ENCODE data around the gene ATXN7L2. TPM values are rescaled to one million over a fixed set of nuclear protein-coding genes. Genes with fewer than 3 reads are reported as not detected.

The ATXN7L2 gene
- total RNA-seq, 2 donors from 2014 or later = 5.1 to 6.1 TPM

- WGBS, 2 experiments (ENCODE audit: insufficient coverage in 1 of 2, insufficient read length in 1 of 2) = 80 to 90% methylated on average over 2 to 4 of the region's 4 CpGs
- Histone ChIP-seq H3K27me3 (ENCODE audit: control insufficient read depth, insufficient read depth, low read length, poor library complexity, severe bottlenecking) (no peaks in the 10 kb centered on the region), H3K36me3 (ENCODE audit: control insufficient read depth, insufficient read depth, low read length) (no peaks in the 10 kb centered on the region), H3K4me3 (ENCODE audit: low read length) (no peak overlapping the region), H3K9me3 (ENCODE audit: control insufficient read depth, low read length) (no peaks in the 10 kb centered on the region), H3K9ac (ENCODE audit: extremely low read depth, low read length, poor library complexity, severe bottlenecking) (no peak overlapping the region), H3K4me1 (ENCODE audit: control insufficient read depth, insufficient read depth, low read length) (peaks cover 2% of the 10 kb centered on the region), H3K27ac (ENCODE audit: low read depth, low read length) (no peak overlapping the region)
- peaks cover 20% of the 10 kb centered on the region for H3K4me1 Mint-ChIP-seq
- no peak overlapping the region for H3K27ac Mint-ChIP-seq
- peaks cover 9% of the 10 kb centered on the region for H3K36me3 Mint-ChIP-seq (ENCODE audit: low read depth)
- no peaks in the 10 kb centered on the region for H3K9me3 Mint-ChIP-seq
- TF ChIP-seq, protein P1, sequence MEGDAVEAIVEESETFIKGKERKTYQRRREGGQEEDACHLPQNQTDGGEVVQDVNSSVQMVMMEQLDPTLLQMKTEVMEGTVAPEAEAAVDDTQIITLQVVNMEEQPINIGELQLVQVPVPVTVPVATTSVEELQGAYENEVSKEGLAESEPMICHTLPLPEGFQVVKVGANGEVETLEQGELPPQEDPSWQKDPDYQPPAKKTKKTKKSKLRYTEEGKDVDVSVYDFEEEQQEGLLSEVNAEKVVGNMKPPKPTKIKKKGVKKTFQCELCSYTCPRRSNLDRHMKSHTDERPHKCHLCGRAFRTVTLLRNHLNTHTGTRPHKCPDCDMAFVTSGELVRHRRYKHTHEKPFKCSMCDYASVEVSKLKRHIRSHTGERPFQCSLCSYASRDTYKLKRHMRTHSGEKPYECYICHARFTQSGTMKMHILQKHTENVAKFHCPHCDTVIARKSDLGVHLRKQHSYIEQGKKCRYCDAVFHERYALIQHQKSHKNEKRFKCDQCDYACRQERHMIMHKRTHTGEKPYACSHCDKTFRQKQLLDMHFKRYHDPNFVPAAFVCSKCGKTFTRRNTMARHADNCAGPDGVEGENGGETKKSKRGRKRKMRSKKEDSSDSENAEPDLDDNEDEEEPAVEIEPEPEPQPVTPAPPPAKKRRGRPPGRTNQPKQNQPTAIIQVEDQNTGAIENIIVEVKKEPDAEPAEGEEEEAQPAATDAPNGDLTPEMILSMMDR (conservative IDR thresholded peaks at IDR 0.05) = peak; percentile 81
- H3K4me3 Mint-ChIP-seq = no peak overlapping the region
- peak; percentile 93 for DNase-seq
- no peaks in the 10 kb centered on the region for H3K27me3 Mint-ChIP-seq (ENCODE audit: insufficient read depth)
These were observed 16.2 kb downstream of the ATXN7L2 start for GRCh38 chr1:109499661-109500536.

- Histone ChIP-seq H3K4me3 (ENCODE audit: low read length) (no peak overlapping the region), H3K4me1 (ENCODE audit: control insufficient read depth, insufficient read depth, low read length) (peaks cover 2% of the 10 kb centered on the region), H3K27me3 (ENCODE audit: control insufficient read depth, insufficient read depth, low read length, poor library complexity, severe bottlenecking) (no peaks in the 10 kb centered on the region), H3K36me3 (ENCODE audit: control insufficient read depth, insufficient read depth, low read length) (no peaks in the 10 kb centered on the region), H3K27ac (ENCODE audit: low read depth, low read length) (no peak overlapping the region), H3K9me3 (ENCODE audit: control insufficient read depth, low read length) (no peaks in the 10 kb centered on the region), H3K9ac (ENCODE audit: extremely low read depth, low read length, poor library complexity, severe bottlenecking) (no peak overlapping the region)
- no peak overlapping the region for H3K27ac Mint-ChIP-seq
- H3K27me3 Mint-ChIP-seq (ENCODE audit: insufficient read depth) = peaks cover 3% of the 10 kb centered on the region
- WGBS, 2 experiments (ENCODE audit: insufficient coverage in 1 of 2, insufficient read length in 1 of 2) = 67 to 78% methylated on average over 1 to 4 of the region's 5 CpGs
- no peak overlapping the region for H3K4me3 Mint-ChIP-seq
- TF ChIP-seq, protein P1 (conservative IDR thresholded peaks at IDR 0.05) = no peak
- peaks cover 20% of the 10 kb centered on the region for H3K4me1 Mint-ChIP-seq
- H3K36me3 Mint-ChIP-seq (ENCODE audit: low read depth) = peaks cover 8% of the 10 kb centered on the region
- no peak for DNase-seq
- H3K9me3 Mint-ChIP-seq = no peaks in the 10 kb centered on the region
These were observed 17.3 kb downstream of the ATXN7L2 start for GRCh38 chr1:109500941-109501381.

- TF ChIP-seq, protein P1 (conservative IDR thresholded peaks at IDR 0.05) = no peak
- Mint-ChIP-seq H3K4me3 (no peak overlapping the region), H3K27ac (no peak overlapping the region), H3K4me1 (peaks cover 20% of the 10 kb centered on the region), H3K9me3 (no peaks in the 10 kb centered on the region), H3K27me3 (ENCODE audit: insufficient read depth) (peaks cover 4% of the 10 kb centered on the region), H3K36me3 (ENCODE audit: low read depth) (peaks cover under 1% of the 10 kb centered on the region)
- Histone ChIP-seq H3K9me3 (ENCODE audit: control insufficient read depth, low read length) (no peaks in the 10 kb centered on the region), H3K9ac (ENCODE audit: extremely low read depth, low read length, poor library complexity, severe bottlenecking) (no peak overlapping the region), H3K4me1 (ENCODE audit: control insufficient read depth, insufficient read depth, low read length) (peaks cover 2% of the 10 kb centered on the region), H3K27me3 (ENCODE audit: control insufficient read depth, insufficient read depth, low read length, poor library complexity, severe bottlenecking) (peaks cover 3% of the 10 kb centered on the region), H3K36me3 (ENCODE audit: control insufficient read depth, insufficient read depth, low read length) (no peaks in the 10 kb centered on the region), H3K27ac (ENCODE audit: low read depth, low read length) (no peak overlapping the region), H3K4me3 (ENCODE audit: low read length) (no peak overlapping the region)
- DNase-seq = no peak
- WGBS, 2 experiments (ENCODE audit: insufficient coverage in 1 of 2, insufficient read length in 1 of 2) = 75 to 95% methylated on average over 4 to 5 of the region's 5 CpGs
These were observed 18.1 kb downstream of the ATXN7L2 start for GRCh38 chr1:109501644-109502363.

Data from endodermal cell (in vitro differentiated cells).